Colonic mucosa (tissue), 4 donors: Measurements from ENCODE around the gene ZNFX1. TPM values are rescaled to one million over a fixed set of nuclear protein-coding genes. Genes with fewer than 3 reads are reported as not detected.
A peak's percentile ranks its signal among the peaks of the same experiment; 100 is the strongest.

ENCODE experiments used
- DNase-seq: peaks from one replicate; pipeline ENCODE4 v3.0.0-alpha.2; 2020
- H3K27ac ChIP-seq: fragments of 200-600 bp; one replicate; pipeline ENCODE4 v1.8.0; 2021
- H3K27me3 ChIP-seq: fragments of 200-600 bp; one replicate; pipeline ENCODE4 v1.8.0; 2021
- H3K36me3 ChIP-seq: fragments of 200-600 bp; one replicate; pipeline ENCODE4 v1.8.0; 2021
- H3K4me1 ChIP-seq: fragments of 200-600 bp; one replicate; pipeline ENCODE4 v1.8.0; 2021; ENCODE audit warnings: mild to moderate bottlenecking
- H3K4me3 ChIP-seq: fragments of 200-600 bp; one replicate; pipeline ENCODE4 v1.8.0; 2021
- H3K9ac ChIP-seq, 2 donors: one replicate each; pipeline ENCODE4 v1.7.0; 2013; ENCODE audit warnings: control low read depth in 2 of 2, low read depth in 2 of 2, low read length in 2 of 2
- H3K9me3 ChIP-seq: fragments of 200-600 bp; one replicate; pipeline ENCODE4 v1.8.0; 2021
- CTCF ChIP-seq: fragments of 200-600 bp; IDR thresholded peaks from one replicate; pipeline ENCODE4 v1.8.0; 2022; ENCODE audit warnings: antibody characterized with exemption, mild to moderate bottlenecking
- intact Hi-C: fragments of 100-400 bp; cut with DNase I; formaldehyde crosslinking; loops from one replicate; pipeline ENCODE4 v1.14.1; 2022
- total RNA-seq, 2 donors: library from RNA; stranded (reverse); fragmentation: NEBNext Ultra II Directional in 1 of 2; extraction: Animal tissue kit (Norgen Biotek cat#: 25700) in 1 of 2; gene quantifications; one replicate each; pipeline ENCODE4 v1.2.1, GENCODE V29; 2021
- donor health status: healthy.
- donor health status: DM: no; HTN: no; CAD: no.
- donor health status: DM: no; HTN: no; CAD: no.

ZNFX1 gene
- total RNA-seq, 2 donors from 2014 or later = 22.7 to 26.7 TPM

GRCh38 chr20:49286689-49287551 is 9.1 kb upstream of the ZNFX1 start:
- Histone ChIP-seq H3K27me3 (no peaks in the 10 kb centered on the region), H3K27ac (no peak overlapping the region), H3K4me3 (no peak overlapping the region), H3K36me3 (peaks cover 58% of the 10 kb centered on the region), H3K9me3 (no peaks in the 10 kb centered on the region), H3K4me1 (peaks cover 12% of the 10 kb centered on the region), H3K9ac (no peak overlapping the region)
- DNase-seq = peak; percentile 68
- intact Hi-C loops = no loop called here
- TF ChIP-seq CTCF = no peak

GRCh38 chr20:49285813-49286494 is 8.1 kb upstream of the ZNFX1 start:
- no peak overlapping the region for H3K9ac ChIP-seq
- intact Hi-C loops = no loop called here
- no peaks in the 10 kb centered on the region for H3K9me3 ChIP-seq
- H3K27ac ChIP-seq = no peak overlapping the region
- no peak for DNase-seq
- no peaks in the 10 kb centered on the region for H3K27me3 ChIP-seq
- TF ChIP-seq CTCF = no peak
- no peak overlapping the region for H3K4me3 ChIP-seq
- peaks cover 12% of the 10 kb centered on the region for H3K4me1 ChIP-seq
- H3K36me3 ChIP-seq = peaks cover 63% of the 10 kb centered on the region

DNA sequence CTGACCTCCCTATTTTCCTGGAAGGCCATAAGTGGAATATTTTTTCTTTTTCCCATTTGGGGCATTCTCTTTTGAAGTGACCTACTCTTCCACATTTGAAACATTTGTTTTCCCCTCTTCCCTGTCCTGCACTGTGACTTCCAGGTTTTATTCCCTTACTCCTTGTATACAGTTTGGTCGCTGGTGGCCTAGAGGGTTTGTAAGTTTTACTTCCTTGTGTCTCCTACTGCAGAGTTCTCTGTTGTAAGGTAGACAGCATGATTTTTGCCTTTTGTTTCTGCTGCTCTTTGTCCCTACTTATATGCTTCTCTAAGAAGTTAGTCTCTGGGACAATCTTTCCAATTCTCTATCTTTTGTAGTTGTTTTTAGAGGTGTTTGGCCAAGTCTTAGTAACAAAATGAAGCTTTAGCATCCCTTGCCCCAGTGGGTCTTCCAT is 7.4 kb upstream of the ZNFX1 start:
- Histone ChIP-seq H3K4me3 (no peak overlapping the region), H3K9me3 (no peaks in the 10 kb centered on the region), H3K27ac (no peak overlapping the region), H3K9ac (no peak overlapping the region), H3K36me3 (peaks cover 70% of the 10 kb centered on the region), H3K4me1 (peaks cover 14% of the 10 kb centered on the region), H3K27me3 (no peaks in the 10 kb centered on the region)
- intact Hi-C loops = no loop called here
- no peak for TF ChIP-seq CTCF
- DNase-seq = no peak

DNA sequence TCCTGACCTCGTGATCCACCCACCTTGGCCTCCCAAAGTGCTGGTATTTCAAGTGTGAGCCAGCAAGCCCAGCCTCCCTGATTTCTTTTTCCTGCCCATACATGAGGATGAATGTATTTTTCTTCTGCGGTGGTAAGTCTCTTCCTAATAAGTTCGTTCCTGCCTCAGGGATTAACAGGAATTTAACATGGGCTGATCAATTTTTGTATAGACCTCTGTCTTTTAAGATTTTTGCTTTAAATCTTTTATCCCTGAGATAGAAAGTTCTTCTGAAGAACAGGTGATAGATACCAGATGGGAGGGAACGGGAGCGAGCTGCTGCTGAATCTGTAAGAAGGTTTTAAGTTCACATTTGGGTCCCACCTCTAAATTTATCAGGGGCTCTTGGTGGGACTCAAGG is 7.0 kb upstream of the ZNFX1 start:
- intact Hi-C loops = no loop called here
- peaks cover 74% of the 10 kb centered on the region for H3K36me3 ChIP-seq
- DNase-seq = no peak
- H3K27me3 ChIP-seq = no peaks in the 10 kb centered on the region
- no peak overlapping the region for H3K9ac ChIP-seq
- H3K27ac ChIP-seq = no peak overlapping the region
- no peak overlapping the region for H3K4me3 ChIP-seq
- no peak for TF ChIP-seq CTCF
- peaks cover 18% of the 10 kb centered on the region for H3K4me1 ChIP-seq
- H3K9me3 ChIP-seq = no peaks in the 10 kb centered on the region

DNA sequence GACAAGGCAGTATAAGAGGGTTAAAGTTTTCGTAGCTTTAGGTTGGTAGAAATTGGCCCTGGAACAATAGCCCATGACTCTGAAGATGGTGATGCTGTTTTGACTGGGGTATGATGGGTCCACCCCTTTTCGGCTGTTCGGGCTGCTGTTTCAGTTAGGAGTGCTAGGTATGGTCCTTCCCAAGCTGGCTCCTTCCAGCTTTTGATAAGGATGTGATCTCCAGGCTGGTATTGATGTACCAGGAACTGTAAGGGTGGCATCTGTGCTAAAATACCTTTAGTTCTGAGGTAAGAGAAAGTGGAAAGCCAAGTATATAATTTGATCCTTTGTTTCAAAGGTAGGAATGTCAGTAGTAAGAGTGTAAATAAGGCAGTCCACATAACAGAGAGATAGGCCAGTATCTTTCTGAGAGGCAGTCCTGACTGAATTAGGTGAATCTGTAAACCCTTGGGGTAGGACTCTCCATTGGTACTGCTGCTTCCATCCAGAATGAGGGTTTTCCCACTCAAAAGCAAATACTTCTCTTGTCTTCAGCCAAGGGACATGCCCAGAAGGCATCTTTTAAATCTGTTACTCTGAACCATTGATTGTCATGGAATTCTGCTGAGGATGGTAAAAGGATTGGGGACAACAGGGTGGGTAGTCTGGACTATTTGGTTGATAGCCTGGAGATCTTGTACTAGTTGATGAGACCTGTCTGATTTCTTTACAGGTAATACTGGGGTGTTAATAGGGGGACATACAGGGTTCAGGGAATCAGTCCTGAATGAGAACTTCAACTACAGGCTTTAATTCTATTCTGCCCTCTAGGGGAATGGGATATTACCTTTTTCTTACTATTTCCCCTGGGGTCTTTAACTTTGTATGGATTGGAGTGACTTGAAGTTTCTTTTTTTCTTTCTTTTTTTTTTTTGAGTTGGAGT is 6.1 kb upstream of the ZNFX1 start:
- no peaks in the 10 kb centered on the region for H3K27me3 ChIP-seq
- H3K27ac ChIP-seq = no peak overlapping the region
- intact Hi-C loops = no loop called here
- peaks cover 73% of the 10 kb centered on the region for H3K36me3 ChIP-seq
- H3K9me3 ChIP-seq = no peaks in the 10 kb centered on the region
- H3K4me3 ChIP-seq = no peak overlapping the region
- no peak overlapping the region for H3K9ac ChIP-seq
- no peak for DNase-seq
- H3K4me1 ChIP-seq = peaks cover 21% of the 10 kb centered on the region
- TF ChIP-seq CTCF = no peak
